ENCODE results near the gene GATB.

Gene GATB

GRCh38 chr4:151631349-151631748 is 129.5 kb downstream of the GATB start:
- Histone ChIP-seq H3K36me3 (ENCODE audit: control insufficient read depth in 5 of 5, insufficient read depth in 5 of 5, low read length in 5 of 5) (no peaks in the 10 kb centered on the region), H3K9me3 (ENCODE audit: control insufficient read depth in 5 of 5, low read length in 5 of 5) (peaks cover 0 to 2% (median 0%) of the 10 kb centered on the region in 5 donors), H3K4me3 (ENCODE audit: low read depth in 1 of 5, low read length in 5 of 5) (no peak overlapping the region), H3K9ac (ENCODE audit: low read length in 5 of 5) (no peak overlapping the region), H3K4me1 (ENCODE audit: control insufficient read depth in 5 of 5, insufficient read depth in 5 of 5, low read length in 5 of 5) (no peaks in the 10 kb centered on the region), H3K27me3 (ENCODE audit: control insufficient read depth in 5 of 5, insufficient read depth in 4 of 5, low read length in 5 of 5) (peaks cover 0 to 6% (median 2%) of the 10 kb centered on the region in 5 donors), H3K27ac (ENCODE audit: low read depth, low read length) (no peak overlapping the region)

GRCh38 chr4:151629097-151629783 is 131.6 kb downstream of the GATB start:
- Histone ChIP-seq H3K27me3 (ENCODE audit: control insufficient read depth in 5 of 5, insufficient read depth in 4 of 5, low read length in 5 of 5) (peaks cover 0 to 12% (median 3%) of the 10 kb centered on the region in 5 donors), H3K36me3 (ENCODE audit: control insufficient read depth in 5 of 5, insufficient read depth in 5 of 5, low read length in 5 of 5) (no peaks in the 10 kb centered on the region), H3K4me3 (ENCODE audit: low read depth in 1 of 5, low read length in 5 of 5) (no peak overlapping the region), H3K4me1 (ENCODE audit: control insufficient read depth in 5 of 5, insufficient read depth in 5 of 5, low read length in 5 of 5) (no peaks in the 10 kb centered on the region), H3K9ac (ENCODE audit: low read length in 5 of 5) (no peak overlapping the region), H3K27ac (ENCODE audit: low read depth, low read length) (no peak overlapping the region), H3K9me3 (ENCODE audit: control insufficient read depth in 5 of 5, low read length in 5 of 5) (peaks cover 0 to 2% (median 0%) of the 10 kb centered on the region in 5 donors)

- no peak overlapping the region for H3K4me3 ChIP-seq (ENCODE audit: low read depth in 1 of 5, low read length in 5 of 5)
- H3K27ac ChIP-seq (ENCODE audit: low read depth, low read length) = no peak overlapping the region
- H3K9ac ChIP-seq (ENCODE audit: low read length in 5 of 5) = no peak overlapping the region
- H3K9me3 ChIP-seq (ENCODE audit: control insufficient read depth in 5 of 5, low read length in 5 of 5) = no peaks in the 10 kb centered on the region
- peaks cover 1 to 12% (median 3%) of the 10 kb centered on the region in 5 donors for H3K27me3 ChIP-seq (ENCODE audit: control insufficient read depth in 5 of 5, insufficient read depth in 4 of 5, low read length in 5 of 5)
- no peaks in the 10 kb centered on the region for H3K4me1 ChIP-seq (ENCODE audit: control insufficient read depth in 5 of 5, insufficient read depth in 5 of 5, low read length in 5 of 5)
- no peaks in the 10 kb centered on the region for H3K36me3 ChIP-seq (ENCODE audit: control insufficient read depth in 5 of 5, insufficient read depth in 5 of 5, low read length in 5 of 5)
Measured at GRCh38 chr4:151628001-151628608, 132.7 kb downstream of the GATB start.

GRCh38 chr4:151627491-151627890 is 133.3 kb downstream of the GATB start:
- no peaks in the 10 kb centered on the region for H3K36me3 ChIP-seq (ENCODE audit: control insufficient read depth in 5 of 5, insufficient read depth in 5 of 5, low read length in 5 of 5)
- no peak overlapping the region for H3K4me3 ChIP-seq (ENCODE audit: low read depth in 1 of 5, low read length in 5 of 5)
- H3K27me3 ChIP-seq (ENCODE audit: control insufficient read depth in 5 of 5, insufficient read depth in 4 of 5, low read length in 5 of 5) = peaks cover 3 to 12% (median 5%) of the 10 kb centered on the region in 5 donors
- no peaks in the 10 kb centered on the region for H3K4me1 ChIP-seq (ENCODE audit: control insufficient read depth in 5 of 5, insufficient read depth in 5 of 5, low read length in 5 of 5)
- H3K9ac ChIP-seq (ENCODE audit: low read length in 5 of 5) = no peak overlapping the region
- H3K27ac ChIP-seq (ENCODE audit: low read depth, low read length) = no peak overlapping the region
- H3K9me3 ChIP-seq (ENCODE audit: control insufficient read depth in 5 of 5, low read length in 5 of 5) = no peaks in the 10 kb centered on the region

- Histone ChIP-seq H3K9me3 (ENCODE audit: control insufficient read depth in 5 of 5, low read length in 5 of 5) (no peaks in the 10 kb centered on the region), H3K27ac (ENCODE audit: low read depth, low read length) (no peak overlapping the region), H3K27me3 (ENCODE audit: control insufficient read depth in 5 of 5, insufficient read depth in 4 of 5, low read length in 5 of 5) (peaks cover 3 to 12% (median 10%) of the 10 kb centered on the region in 5 donors), H3K9ac (ENCODE audit: low read length in 5 of 5) (no peak overlapping the region), H3K4me1 (ENCODE audit: control insufficient read depth in 5 of 5, insufficient read depth in 5 of 5, low read length in 5 of 5) (no peaks in the 10 kb centered on the region), H3K4me3 (ENCODE audit: low read depth in 1 of 5, low read length in 5 of 5) (no peak overlapping the region), H3K36me3 (ENCODE audit: control insufficient read depth in 5 of 5, insufficient read depth in 5 of 5, low read length in 5 of 5) (no peaks in the 10 kb centered on the region)
Measured at GRCh38 chr4:151626751-151627150, 134.1 kb downstream of the GATB start.

- no peak overlapping the region for H3K27ac ChIP-seq (ENCODE audit: low read depth, low read length)
- no peak overlapping the region for H3K9ac ChIP-seq (ENCODE audit: low read length in 5 of 5)
- H3K36me3 ChIP-seq (ENCODE audit: control insufficient read depth in 5 of 5, insufficient read depth in 5 of 5, low read length in 5 of 5) = no peaks in the 10 kb centered on the region
- peaks cover 3 to 12% (median 10%) of the 10 kb centered on the region in 5 donors for H3K27me3 ChIP-seq (ENCODE audit: control insufficient read depth in 5 of 5, insufficient read depth in 4 of 5, low read length in 5 of 5)
- H3K4me3 ChIP-seq (ENCODE audit: low read depth in 1 of 5, low read length in 5 of 5) = no peak overlapping the region
- no peaks in the 10 kb centered on the region for H3K9me3 ChIP-seq (ENCODE audit: control insufficient read depth in 5 of 5, low read length in 5 of 5)
- H3K4me1 ChIP-seq (ENCODE audit: control insufficient read depth in 5 of 5, insufficient read depth in 5 of 5, low read length in 5 of 5) = no peaks in the 10 kb centered on the region
Measured at GRCh38 chr4:151626228-151626627, 134.6 kb downstream of the GATB start.

GRCh38 chr4:151624626-151625565 is 135.9 kb downstream of the GATB start:
- no peaks in the 10 kb centered on the region for H3K36me3 ChIP-seq (ENCODE audit: control insufficient read depth in 5 of 5, insufficient read depth in 5 of 5, low read length in 5 of 5)

More at GRCh38 chr4:151624626-151625565, 135.9 kb downstream of the GATB start:
- no peak overlapping the region for H3K4me3 ChIP-seq (ENCODE audit: low read depth in 1 of 5, low read length in 5 of 5)
- peaks cover 3 to 11% (median 10%) of the 10 kb centered on the region in 5 donors for H3K27me3 ChIP-seq (ENCODE audit: control insufficient read depth in 5 of 5, insufficient read depth in 4 of 5, low read length in 5 of 5)
- no peaks in the 10 kb centered on the region for H3K9me3 ChIP-seq (ENCODE audit: control insufficient read depth in 5 of 5, low read length in 5 of 5)
- no peaks in the 10 kb centered on the region for H3K4me1 ChIP-seq (ENCODE audit: control insufficient read depth in 5 of 5, insufficient read depth in 5 of 5, low read length in 5 of 5)
- no peak overlapping the region for H3K9ac ChIP-seq (ENCODE audit: low read length in 5 of 5)
- H3K27ac ChIP-seq (ENCODE audit: low read depth, low read length) = no peak overlapping the region
